ENCODE results near the gene EYS.
"Not testable (repeated sequence)": the region's sequence is repeated elsewhere in the genome, so short reads cannot be mapped to it uniquely, and the experiment has no call there.

Gene EYS

GRCh38 chr6:64000818-64001491 lies 1706.1 kb downstream of the EYS start:
- no peak for DNase-seq

- DNase-seq = no peak
These were observed 1707.4 kb downstream of the EYS start for GRCh38 chr6:63999613-64000012.

- DNase-seq = peak; percentile 44
These were observed 1708.0 kb downstream of the EYS start for GRCh38 chr6:63998991-63999390.

- DNase-seq = no peak
These were observed 1709.3 kb downstream of the EYS start for GRCh38 chr6:63997734-63998133.

GRCh38 chr6:63997221-63997620 lies 1709.8 kb downstream of the EYS start:
- DNase-seq = no peak

GRCh38 chr6:63985223-63985622 lies 1721.8 kb downstream of the EYS start:
- DNase-seq = no peak

GRCh38 chr6:63975699-63976098 lies 1731.3 kb downstream of the EYS start:
- no peak for DNase-seq

GRCh38 chr6:63968650-63969049 lies 1738.4 kb downstream of the EYS start:
- DNase-seq = no peak

GRCh38 chr6:63964366-63964765 lies 1742.7 kb downstream of the EYS start:
- no peak for DNase-seq

- no peak for DNase-seq
These were observed 1743.2 kb downstream of the EYS start for GRCh38 chr6:63963769-63964315.

- not testable (repeated sequence) for DNase-seq
These were observed 1753.5 kb downstream of the EYS start for GRCh38 chr6:63953336-63954021.

GRCh38 chr6:63947792-63948529 lies 1759.1 kb downstream of the EYS start:
- no peak for DNase-seq

- DNase-seq = no peak
These were observed 1761.0 kb downstream of the EYS start for GRCh38 chr6:63945987-63946386.

- DNase-seq = no peak
These were observed 1763.2 kb downstream of the EYS start for GRCh38 chr6:63943826-63944225.

- DNase-seq = no peak
These were observed 1765.1 kb downstream of the EYS start for GRCh38 chr6:63941747-63942470.

GRCh38 chr6:63940056-63940455 lies 1767.0 kb downstream of the EYS start:
- no peak for DNase-seq

GRCh38 chr6:63936399-63936798 lies 1770.6 kb downstream of the EYS start:
- no peak for DNase-seq

GRCh38 chr6:63935732-63936131 lies 1771.3 kb downstream of the EYS start:
- DNase-seq = no peak

- not testable (repeated sequence) for DNase-seq
These were observed 1773.1 kb downstream of the EYS start for GRCh38 chr6:63933948-63934347.

GRCh38 chr6:63930848-63931247 lies 1776.2 kb downstream of the EYS start:
- no peak for DNase-seq

GRCh38 chr6:63929111-63929510 lies 1777.9 kb downstream of the EYS start:
- DNase-seq = no peak

- no peak for DNase-seq
These were observed 1778.4 kb downstream of the EYS start for GRCh38 chr6:63928613-63929012.
